HG02943 (cell line): ENCODE results near the gene TWIST1.

Source experiments
- ATAC-seq: cut with Tn5 transposase; IDR thresholded peaks from one replicate; pipeline ENCODE4 v1.9.1; 2021; ENCODE audit warnings: mild to moderate bottlenecking, low read depth, moderate library complexity; ENCODE audit not compliant: unreplicated experiment

Gene TWIST1

DNA sequence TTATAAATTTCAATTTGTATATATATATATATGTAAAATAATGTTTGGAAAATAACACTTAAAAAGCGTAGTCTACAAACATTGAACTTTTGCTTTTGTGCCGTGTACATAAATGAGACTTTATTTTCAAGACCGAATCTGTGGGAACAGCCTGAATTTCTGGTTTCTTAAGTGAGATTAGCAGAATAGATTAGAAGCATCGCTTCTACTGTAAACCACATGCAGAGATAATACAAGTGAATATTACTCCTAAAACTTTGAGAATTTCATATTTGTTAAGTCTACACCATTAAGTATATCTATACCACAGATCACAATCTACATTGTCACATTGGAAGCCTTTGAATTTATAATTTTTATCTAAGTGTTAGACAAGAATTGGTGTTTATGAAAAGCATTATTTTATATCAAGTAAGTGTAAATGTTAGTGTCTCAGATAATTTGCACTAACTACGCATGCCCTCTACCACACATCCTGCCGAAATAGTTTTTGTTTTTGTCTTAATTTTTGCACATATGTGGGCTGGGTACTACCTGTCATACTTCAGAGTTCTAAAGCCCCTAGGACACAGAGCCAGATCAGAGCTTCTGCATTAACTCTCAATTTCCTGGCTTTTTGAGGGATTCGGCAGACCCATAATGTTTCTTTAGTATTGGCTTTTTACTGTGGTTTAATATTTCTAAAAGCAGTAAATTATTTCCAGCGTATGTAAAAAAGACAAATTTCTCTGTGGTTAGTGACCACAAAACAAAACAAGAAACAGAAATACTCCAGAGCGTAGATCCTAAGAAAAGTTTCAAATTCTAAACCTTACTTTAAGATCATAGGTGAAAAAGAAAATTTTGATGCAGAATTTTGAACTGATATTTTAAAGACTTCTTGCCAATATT, 20.0 kb downstream of the TWIST1 start:
- ATAC-seq: no peak

DNA sequence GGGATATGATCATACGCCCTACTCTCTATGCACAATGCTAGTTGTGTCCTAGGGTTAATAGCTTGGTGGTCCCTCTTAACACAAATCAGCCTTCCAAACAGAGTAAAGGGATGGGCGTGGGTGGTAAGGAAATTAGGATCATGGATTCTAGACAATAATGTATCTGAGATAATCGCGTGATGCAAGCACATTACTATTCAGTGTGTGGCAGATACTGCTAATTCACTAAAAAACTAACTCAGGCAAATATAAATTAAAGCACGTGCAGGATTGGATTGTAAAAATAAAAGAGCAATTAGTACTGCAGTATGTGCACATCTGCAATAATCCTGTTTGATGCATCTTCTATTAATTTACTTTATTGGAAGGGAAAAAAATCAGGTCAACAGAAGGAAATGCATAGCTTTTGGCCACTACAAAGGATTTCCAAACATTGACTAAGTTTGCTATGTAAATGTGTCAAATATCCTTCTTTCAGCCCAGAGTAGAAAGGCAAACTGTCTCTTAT, 22.0 kb downstream of the TWIST1 start:
- ATAC-seq: no peak

DNA sequence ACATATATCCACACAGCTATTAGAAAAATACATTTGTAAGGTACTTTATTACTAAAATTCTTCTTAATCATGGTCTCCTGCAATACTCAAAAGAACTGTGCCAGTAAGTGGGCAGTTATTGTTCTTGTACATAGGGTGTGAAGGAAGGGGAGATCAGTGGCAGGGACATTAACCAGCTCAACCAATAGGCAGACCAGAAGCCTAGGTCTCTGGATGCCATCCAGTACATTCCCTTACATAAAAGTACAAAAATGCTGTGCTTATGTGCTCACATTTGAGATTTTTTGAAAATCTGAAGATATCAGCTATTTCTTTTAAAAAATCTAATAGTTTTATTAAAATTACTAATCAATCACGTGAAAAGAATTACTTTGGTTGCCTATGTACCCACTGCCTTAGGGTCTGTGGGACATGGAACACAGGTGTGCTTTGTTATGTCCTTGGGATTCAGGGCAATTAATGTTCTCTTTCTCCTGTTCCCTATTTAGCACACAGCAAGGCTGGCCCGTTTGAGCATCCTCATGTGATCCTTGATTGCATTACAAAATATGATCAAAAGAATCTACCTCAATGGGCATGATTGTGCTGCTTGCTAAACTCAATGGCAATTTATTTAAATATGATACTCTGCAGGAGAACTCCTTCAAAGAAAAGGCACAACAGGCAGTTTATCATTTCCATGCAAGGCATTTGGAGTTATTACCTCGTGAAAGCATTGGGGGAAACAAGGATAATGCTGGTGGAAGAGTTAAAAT, 22.7 kb downstream of the TWIST1 start:
- ATAC-seq: no peak

DNA sequence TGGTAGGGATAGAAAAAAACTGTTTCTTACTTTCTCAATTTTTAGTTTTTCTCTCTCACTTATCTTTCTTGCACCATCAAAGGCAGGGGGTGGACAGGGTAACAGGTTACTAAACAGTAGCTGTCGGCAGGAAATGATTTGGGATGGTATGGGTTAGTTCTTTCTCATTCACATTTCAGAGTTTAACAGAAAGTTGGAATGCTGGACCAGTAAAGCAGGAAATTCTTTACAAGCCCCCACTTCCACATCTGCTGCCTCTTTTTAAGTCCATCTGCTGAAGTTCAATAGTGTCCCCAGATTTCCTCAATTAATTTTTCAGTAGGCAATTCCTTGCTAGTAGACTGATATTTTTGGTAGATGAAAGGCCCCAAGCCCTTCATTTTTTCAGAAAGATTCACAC, 23.3 kb downstream of the TWIST1 start:
- no peak for ATAC-seq

DNA sequence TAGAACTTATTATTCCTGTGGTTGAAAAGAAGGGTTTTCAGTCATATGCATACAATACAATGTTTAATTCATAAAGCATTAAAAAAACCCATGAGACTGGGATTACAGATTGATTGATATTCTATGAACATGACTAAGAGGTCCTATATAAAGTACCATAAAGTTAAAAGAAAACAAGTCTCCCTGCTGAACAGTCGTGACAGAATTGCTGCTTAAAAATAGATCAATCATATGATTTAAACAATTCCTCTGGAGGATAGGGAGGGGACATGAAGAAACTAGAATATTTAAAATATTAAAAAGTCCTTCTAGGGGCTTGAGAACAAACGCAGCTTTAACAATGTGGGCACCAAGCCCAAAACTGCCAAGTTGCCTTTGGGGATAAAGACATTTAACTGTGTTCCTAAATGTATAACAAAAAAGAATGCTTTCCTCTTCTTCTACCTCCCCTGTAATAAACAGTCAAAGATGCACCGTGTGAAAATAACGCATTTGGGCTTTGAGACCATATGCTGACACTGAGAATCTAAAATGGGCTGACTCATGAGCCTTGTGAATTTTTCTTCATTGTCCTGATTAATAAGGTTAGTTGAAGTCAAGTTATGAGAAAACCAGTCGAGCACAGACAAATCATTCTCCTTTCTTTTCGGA, 25.8 kb downstream of the TWIST1 start:
- ATAC-seq: no peak

DNA sequence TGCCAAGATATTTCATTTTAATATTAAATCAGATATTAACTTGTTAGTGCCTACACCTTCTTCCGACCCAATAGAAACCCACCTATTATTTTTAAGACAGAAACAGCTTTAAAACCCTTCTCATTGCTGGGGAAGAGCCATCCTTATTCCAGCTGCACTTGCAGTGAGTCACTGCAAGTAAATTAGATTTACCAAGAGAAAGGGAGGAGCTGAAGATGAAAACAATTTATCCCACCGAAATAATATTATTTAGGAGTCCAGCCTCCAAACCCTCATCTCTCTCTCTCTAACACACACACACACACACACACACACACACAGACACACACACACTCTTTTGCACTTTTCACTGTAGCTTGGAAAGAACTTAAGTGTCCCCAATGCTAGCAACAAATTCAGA, 26.9 kb downstream of the TWIST1 start:
- no peak for ATAC-seq

DNA sequence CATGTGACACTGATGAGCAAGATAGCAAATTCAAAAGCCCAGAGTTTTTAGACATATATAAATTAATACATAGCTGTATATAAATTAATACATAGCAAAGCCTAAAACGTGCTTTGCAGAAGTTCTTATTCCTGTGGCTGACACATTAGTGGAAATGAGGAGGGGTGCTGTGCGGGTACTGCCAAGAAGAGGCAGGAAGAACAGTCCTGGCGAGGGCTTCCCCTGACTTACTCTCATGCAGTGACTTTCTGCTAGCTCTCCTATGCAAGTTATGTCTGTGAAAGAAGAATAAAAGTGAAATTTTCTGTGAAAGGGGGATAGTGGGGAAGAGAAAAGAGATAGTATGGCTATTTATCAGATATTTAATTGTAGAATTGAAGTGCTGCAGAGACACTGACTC, 27.6 kb downstream of the TWIST1 start:
- ATAC-seq: no peak

DNA sequence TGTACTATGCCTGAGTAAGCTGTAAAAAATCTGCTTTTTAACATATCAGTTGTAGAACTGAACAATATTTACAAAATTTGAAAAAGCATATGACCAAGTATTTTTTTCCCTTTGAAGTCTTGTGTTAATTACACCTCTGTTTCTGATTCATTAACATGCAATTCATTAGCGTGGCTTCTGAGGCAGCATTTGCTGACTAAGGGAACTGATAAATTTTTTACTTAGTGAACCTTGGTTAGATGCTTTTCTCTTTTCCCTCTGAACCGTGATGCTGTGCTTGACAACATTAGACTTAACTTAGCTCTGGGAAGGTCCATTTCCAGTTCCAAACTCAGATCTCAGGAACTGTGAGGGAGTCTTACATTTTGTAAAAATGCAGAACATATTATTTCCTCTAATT, 28.1 kb downstream of the TWIST1 start:
- ATAC-seq: no peak

DNA sequence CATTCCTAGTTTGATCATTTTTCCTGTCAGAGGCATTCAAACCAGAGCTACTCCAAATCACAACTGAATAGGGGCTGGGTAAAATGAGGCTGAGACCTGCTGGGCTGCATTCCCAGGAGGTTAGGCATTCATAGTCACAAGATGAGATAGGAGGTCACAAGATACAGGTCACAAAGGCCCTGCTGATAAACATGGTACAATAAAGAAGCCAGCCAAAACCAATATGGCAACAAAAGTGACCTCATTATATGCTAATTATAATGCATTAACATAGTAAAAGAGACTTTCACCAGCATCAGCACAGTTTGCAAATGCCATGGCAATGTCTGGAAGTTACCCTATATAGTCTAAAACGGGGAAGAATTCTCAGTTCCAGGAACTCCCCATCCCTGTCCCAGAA, 37.3 kb downstream of the TWIST1 start:
- no peak for ATAC-seq

DNA sequence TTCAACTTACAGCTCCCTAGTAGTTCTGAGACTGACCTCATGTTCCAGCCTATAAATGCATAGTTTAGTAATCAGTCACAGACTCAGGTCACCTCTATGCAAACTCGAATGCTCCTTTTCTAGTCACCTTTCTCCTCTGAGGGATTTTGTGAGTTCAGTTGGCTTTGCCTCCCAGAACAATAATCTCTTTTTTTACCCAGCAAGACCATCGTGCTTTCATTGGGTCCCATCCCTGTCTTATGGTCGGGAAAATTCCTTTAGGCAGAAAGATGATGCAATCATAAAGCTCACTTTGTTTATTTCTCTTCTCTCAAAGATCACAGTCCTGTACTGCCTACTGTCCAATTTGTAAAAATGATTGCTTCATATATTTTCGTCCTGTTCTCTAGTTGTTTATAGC, 38.4 kb downstream of the TWIST1 start:
- ATAC-seq: no peak

DNA sequence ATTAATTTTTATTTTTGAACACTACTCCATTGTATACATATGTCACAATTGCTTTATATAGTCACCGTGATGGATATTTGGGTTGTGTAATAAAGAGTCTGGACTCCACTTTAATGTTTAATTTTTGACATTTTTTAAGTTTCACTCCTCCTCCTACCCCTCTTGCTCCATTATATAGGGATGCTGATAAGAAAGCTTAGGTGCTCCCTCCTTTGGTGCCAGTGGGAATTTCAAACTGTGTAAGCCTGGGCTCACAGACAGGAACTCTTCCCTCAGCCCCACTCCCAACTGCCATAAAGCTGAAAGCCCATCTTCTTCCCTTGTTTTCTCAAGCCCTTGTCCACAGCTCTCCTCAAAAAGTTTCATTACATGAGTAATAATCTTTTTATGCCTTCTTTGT, 47.6 kb downstream of the TWIST1 start:
- ATAC-seq: no peak

DNA sequence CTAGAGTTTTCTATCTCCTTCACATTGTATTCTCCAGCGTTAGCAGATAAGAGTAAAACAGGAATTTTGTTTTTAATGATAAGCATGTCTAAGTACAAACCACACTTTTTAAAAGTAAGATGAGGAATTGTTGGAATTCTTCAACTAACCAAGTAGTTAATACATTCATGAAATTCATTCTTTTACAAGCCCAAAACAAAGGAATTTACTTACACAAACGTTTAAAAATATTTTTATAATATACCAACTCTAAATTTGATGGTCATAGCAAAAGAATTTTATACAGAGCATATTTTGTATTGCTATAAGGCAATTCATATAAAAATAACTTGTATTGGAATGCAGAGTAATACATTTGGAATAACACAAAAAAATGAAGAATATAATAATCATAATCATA, 51.3 kb downstream of the TWIST1 start:
- ATAC-seq: no peak
